Measurements from ENCODE around the gene DRC3. TPM values are rescaled to one million over a fixed set of nuclear protein-coding genes. Genes with fewer than 3 reads are reported as not detected.

DRC3 gene
- total RNA-seq, 1 donor from 2014 or later = 0.06 TPM

GRCh38 chr17:18041776-18042175, 69.1 kb downstream of the DRC3 start:
- no peak for TF ChIP-seq CTCF (conservative IDR thresholded peaks at IDR 0.05; ENCODE audit: low read depth, low read length)
- no peak for DNase-seq (ENCODE audit: low read depth)
- H3K4me3 ChIP-seq (ENCODE audit: low read depth, low read length) = no peak overlapping the region

DNA sequence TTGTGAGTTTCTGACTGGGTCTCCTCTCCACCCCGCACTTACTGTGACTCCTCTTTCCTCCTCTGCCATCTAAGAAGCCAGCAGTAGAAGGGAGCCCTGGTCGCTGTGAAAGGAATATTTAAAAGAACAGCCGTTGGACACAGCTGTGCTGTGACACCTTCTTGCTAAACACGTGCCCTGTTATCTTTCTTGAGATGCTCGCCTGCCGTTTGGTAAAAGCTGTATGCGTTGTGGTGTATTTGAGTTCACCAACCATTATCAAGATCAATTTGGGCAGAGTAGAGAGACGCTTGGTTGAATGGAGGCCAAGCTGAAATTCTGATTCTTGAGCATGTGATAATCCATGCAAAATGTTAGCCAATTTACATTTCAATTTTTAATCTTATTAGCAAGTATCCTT, 70.3 kb downstream of the DRC3 start:
- no peak overlapping the region for H3K4me3 ChIP-seq (ENCODE audit: low read depth, low read length)
- DNase-seq (ENCODE audit: low read depth) = no peak
- TF ChIP-seq CTCF (conservative IDR thresholded peaks at IDR 0.05; ENCODE audit: low read depth, low read length) = no peak

DNA sequence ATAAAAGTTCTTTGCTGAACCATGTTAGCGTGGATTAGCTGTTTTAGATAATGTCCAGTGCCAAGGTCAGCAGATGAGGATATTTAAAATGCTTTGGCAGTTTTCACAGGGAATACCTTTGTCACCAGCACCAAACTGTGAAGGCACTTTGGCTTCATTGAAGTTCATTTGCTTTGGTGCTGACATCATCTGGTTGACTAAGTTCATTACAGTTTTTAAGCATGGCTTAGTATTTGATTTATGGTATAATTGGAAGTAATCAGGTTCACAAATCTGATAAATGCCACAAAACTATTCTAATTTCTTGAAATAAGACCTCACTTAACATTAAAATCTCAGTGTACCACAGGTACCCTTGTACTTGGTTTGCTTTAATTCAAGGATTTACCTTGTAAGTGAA, 70.8 kb downstream of the DRC3 start:
- H3K4me3 ChIP-seq (ENCODE audit: low read depth, low read length) = no peak overlapping the region
- DNase-seq (ENCODE audit: low read depth) = no peak
- TF ChIP-seq CTCF (conservative IDR thresholded peaks at IDR 0.05; ENCODE audit: low read depth, low read length) = peak; percentile 30

GRCh38 chr17:18044609-18045008, 71.9 kb downstream of the DRC3 start:
- no peak for TF ChIP-seq CTCF (conservative IDR thresholded peaks at IDR 0.05; ENCODE audit: low read depth, low read length)
- H3K4me3 ChIP-seq (ENCODE audit: low read depth, low read length) = no peak overlapping the region
- DNase-seq (ENCODE audit: low read depth) = no peak

GRCh38 chr17:18045691-18046350, 73.2 kb downstream of the DRC3 start:
- no peak for DNase-seq (ENCODE audit: low read depth)
- H3K4me3 ChIP-seq (ENCODE audit: low read depth, low read length) = no peak overlapping the region
- TF ChIP-seq CTCF (conservative IDR thresholded peaks at IDR 0.05; ENCODE audit: low read depth, low read length) = no peak

GRCh38 chr17:18055597-18055996, 82.9 kb downstream of the DRC3 start:
- no peak for TF ChIP-seq CTCF (conservative IDR thresholded peaks at IDR 0.05; ENCODE audit: low read depth, low read length)
- DNase-seq (ENCODE audit: low read depth) = no peak
- H3K4me3 ChIP-seq (ENCODE audit: low read depth, low read length) = no peak overlapping the region

DNA sequence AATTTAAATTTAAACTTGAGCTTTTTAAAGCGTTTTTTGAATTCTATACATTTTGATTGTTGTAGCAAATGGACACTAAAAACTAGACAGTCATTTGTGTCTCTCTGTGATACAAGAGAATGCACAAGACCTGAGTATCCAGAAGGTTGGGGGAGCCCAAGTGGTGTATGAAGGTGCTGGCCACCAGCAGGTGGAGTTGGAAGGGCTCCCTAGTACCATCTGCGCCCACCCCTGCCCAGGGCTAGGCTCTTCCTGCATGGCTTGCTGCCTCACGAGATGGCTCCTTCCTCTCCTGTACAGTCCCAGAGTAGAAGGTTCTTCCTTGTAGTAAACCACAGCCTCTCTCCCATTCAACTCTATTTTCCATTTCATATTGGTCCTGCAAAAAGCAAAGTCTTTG, 83.6 kb downstream of the DRC3 start:
- DNase-seq (ENCODE audit: low read depth) = no peak
- H3K4me3 ChIP-seq (ENCODE audit: low read depth, low read length) = no peak overlapping the region
- TF ChIP-seq CTCF (conservative IDR thresholded peaks at IDR 0.05; ENCODE audit: low read depth, low read length) = no peak
